Chondrocyte (in vitro differentiated cells): ENCODE measurements around the gene TMEM132D. TPM values are rescaled to one million over a fixed set of nuclear protein-coding genes. Genes with fewer than 3 reads are reported as not detected.

Experiments used
- DNase-seq: peaks from one replicate; pipeline ENCODE4 v3.0.0; 2021; ENCODE audit warnings: mixed read lengths, low spot score
- H3K27ac Mint-ChIP-seq: one replicate; pipeline ENCODE4 v1.8.0; 2021; ENCODE audit warnings: mild to moderate bottlenecking, moderate library complexity, mixed read lengths; ENCODE audit not compliant: unreplicated experiment
- H3K27me3 Mint-ChIP-seq: 2 replicates; pipeline ENCODE4 v1.8.0; 2021; ENCODE audit warnings: low read depth, mixed read lengths
- H3K36me3 Mint-ChIP-seq: 2 replicates; pipeline ENCODE4 v1.8.0; 2021; ENCODE audit warnings: low read depth, mixed read lengths
- H3K4me1 Mint-ChIP-seq: 2 replicates; pipeline ENCODE4 v1.8.0; 2021; ENCODE audit warnings: low read depth, mild to moderate bottlenecking, mixed read lengths
- H3K4me3 Mint-ChIP-seq: one replicate; pipeline ENCODE4 v1.8.0; 2021; ENCODE audit warnings: mild to moderate bottlenecking, moderate library complexity, mixed read lengths; ENCODE audit not compliant: unreplicated experiment
- H3K9me3 Mint-ChIP-seq: 2 replicates; pipeline ENCODE4 v1.8.0; 2021; ENCODE audit warnings: low read depth, mixed read lengths
- total RNA-seq: library from RNA; stranded (reverse); gene quantifications from 3 replicates; pipeline ENCODE4 v1.2.1, GENCODE V29; 2021
- TF ChIP-seq, protein P1 (sequence below): fragments of 200-600 bp; sonication (generic); IDR thresholded peaks from 2 replicates; pipeline ENCODE4 v1.5.0; 2021; ENCODE audit warnings: antibody characterized with exemption, mild to moderate bottlenecking, moderate library complexity

The TMEM132D gene
- total RNA-seq, 1 donor from 2014 or later, result 3.1 TPM

DNA sequence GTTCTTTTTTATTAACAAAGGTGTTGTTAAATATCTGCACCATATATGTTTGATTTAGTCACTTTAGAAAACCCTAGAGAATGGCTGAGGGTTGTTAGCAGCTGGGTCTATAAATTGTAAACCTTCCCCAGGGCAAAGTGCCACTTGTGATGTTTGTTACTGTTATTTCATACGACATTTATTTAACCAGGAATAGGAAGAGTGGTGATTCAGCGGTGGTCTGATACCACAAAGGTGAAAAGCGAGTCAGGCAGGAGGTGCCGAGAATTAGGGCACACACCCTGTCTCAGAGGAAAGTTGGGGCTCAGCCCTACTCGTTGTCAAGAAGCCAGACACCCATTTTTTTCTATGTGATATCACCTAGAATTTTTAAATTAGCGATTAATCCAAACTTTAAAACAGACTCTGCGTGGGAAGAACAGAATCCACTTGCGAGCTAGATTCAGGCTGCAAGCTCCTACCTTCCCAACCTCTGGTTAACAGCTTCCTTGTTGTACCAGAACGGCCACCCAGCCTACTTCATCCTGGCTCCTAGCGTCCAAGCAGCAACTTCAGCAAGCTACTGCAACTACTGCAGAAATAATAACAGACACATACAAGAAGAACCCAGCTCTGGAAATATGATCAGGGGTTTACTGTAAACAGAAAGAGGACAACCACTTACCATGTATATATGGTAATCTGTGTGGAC lies 126.7 kb downstream of the TMEM132D start:
- no peak overlapping the region for H3K27ac Mint-ChIP-seq
- no peak for DNase-seq

DNA sequence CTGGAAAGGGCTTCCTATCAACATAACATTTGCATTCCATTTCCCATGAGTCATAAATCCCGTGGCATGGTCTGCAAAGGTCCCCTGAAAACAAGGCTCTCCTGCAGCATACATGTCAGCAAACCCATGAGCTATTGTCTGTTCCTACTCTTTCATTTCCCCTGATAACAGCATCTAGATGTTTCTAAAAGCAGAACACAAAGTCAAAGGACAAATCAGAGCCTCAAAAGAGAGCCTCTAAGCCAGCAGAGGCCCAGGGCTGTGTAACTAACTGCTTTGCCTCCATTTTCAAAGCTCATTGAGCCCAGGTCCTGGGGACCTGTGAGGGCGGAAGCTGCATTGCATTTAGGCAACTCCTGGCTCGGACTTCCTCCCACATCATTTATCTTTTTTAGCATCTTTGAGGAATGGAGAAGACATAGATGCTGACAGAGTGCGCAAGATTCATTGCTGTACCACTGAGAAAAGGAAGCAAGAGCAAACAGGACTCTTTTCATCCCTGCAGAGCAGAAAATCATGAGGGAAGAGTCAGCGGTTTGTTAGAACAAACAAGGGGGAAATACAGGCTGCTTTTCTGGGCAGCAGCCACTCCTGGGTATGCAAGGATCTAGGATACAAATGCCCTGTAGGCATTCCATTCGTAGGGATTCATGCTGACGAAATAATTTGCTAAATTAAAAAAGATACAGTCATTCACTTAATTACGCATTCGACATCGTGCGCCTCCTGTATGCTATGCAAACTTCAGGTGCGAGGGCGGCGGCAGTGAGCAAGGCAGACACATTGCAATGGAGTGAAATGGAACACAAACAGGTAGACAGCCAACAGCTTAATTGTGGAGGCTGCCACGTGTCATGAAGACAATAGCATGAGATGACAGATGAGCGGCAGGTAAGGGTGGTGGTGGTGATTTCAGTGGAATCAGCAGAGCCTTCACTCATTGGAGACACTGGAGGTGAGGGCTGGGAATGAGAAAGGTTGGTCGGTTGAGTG lies 131.0 kb downstream of the TMEM132D start:
- H3K27me3 Mint-ChIP-seq, result no peaks in the 10 kb centered on the region
- DNase-seq, result no peak
- no peaks in the 10 kb centered on the region for H3K36me3 Mint-ChIP-seq
- peaks cover 9% of the 10 kb centered on the region for H3K9me3 Mint-ChIP-seq
- no peak overlapping the region for H3K4me3 Mint-ChIP-seq
- TF ChIP-seq, protein P1, sequence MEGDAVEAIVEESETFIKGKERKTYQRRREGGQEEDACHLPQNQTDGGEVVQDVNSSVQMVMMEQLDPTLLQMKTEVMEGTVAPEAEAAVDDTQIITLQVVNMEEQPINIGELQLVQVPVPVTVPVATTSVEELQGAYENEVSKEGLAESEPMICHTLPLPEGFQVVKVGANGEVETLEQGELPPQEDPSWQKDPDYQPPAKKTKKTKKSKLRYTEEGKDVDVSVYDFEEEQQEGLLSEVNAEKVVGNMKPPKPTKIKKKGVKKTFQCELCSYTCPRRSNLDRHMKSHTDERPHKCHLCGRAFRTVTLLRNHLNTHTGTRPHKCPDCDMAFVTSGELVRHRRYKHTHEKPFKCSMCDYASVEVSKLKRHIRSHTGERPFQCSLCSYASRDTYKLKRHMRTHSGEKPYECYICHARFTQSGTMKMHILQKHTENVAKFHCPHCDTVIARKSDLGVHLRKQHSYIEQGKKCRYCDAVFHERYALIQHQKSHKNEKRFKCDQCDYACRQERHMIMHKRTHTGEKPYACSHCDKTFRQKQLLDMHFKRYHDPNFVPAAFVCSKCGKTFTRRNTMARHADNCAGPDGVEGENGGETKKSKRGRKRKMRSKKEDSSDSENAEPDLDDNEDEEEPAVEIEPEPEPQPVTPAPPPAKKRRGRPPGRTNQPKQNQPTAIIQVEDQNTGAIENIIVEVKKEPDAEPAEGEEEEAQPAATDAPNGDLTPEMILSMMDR, result no peak
- H3K27ac Mint-ChIP-seq, result peak overlapping the region; percentile 79
- peaks cover 17% of the 10 kb centered on the region for H3K4me1 Mint-ChIP-seq

More for the DNA sequence above, 126.7 kb downstream of the TMEM132D start:
- TF ChIP-seq, protein P1, result no peak
- no peaks in the 10 kb centered on the region for H3K27me3 Mint-ChIP-seq
- no peaks in the 10 kb centered on the region for H3K36me3 Mint-ChIP-seq
- H3K4me1 Mint-ChIP-seq, result peaks cover 12% of the 10 kb centered on the region
- H3K9me3 Mint-ChIP-seq, result peaks cover 3% of the 10 kb centered on the region
- no peak overlapping the region for H3K4me3 Mint-ChIP-seq

DNA sequence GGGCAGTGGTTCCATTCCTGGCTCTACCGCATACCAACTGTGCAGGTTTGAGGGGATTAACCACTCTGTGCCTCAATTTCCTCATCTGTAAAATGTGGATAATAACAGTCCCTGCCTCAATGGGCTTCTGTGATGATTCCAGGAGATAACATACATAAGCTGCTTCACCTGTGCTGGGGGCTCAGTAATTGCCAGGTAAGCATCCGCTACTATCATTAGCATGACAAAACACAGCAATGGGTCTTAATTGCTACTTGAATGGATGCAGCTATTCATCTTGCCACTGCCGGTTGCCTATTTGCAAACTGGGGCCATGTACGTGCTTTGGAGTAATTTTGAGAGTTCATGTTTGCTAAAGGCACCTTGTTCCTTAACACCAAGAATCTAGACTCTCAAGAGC lies 132.6 kb downstream of the TMEM132D start:
- Mint-ChIP-seq H3K4me1 (peaks cover 17% of the 10 kb centered on the region), H3K4me3 (no peak overlapping the region), H3K36me3 (no peaks in the 10 kb centered on the region), H3K27me3 (no peaks in the 10 kb centered on the region), H3K9me3 (peaks cover 17% of the 10 kb centered on the region), H3K27ac (no peak overlapping the region)
- no peak for DNase-seq
- TF ChIP-seq, protein P1, result no peak

DNA sequence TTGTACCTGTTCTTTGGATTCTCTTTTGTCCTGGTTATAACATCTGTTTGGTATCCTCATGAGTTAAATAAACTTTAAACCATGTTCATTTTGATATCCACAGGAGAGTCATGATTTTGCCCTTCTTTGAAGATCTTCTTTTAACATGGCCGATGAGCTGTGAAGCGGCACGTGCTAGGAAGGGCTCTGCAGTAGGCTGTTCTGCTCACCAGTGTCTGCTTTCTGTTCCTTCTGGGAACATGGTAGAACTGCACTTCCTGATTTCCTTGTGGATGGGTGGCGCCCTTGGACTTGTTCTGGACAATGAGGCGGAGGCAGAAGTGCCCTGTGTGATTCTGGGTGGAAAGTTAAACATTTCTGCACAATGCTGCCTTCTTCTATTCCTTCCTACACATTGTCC lies 138.1 kb downstream of the TMEM132D start:
- DNase-seq, result no peak

DNA sequence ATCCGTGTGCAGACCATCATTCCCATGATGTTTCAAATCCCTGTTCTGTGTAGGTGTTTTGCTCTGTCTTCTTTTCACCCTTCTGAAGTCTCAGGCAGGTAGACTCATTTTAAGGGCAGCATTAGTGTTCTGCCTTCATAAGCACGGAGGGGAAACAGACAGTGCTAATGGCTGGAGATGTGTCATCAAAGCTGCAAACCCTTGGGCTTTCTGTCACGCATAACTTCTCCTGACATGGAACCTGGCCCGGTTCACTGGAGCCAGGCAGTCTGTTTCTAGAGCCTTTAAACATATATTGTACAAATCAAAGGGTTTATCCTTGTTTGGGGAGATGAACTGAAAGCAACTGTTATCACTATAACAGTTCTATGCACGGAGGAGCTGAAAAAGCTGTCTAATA lies 141.4 kb downstream of the TMEM132D start:
- TF ChIP-seq, protein P1, result no peak
- no peaks in the 10 kb centered on the region for H3K27me3 Mint-ChIP-seq
- no peak overlapping the region for H3K4me3 Mint-ChIP-seq
- H3K27ac Mint-ChIP-seq, result no peak overlapping the region
- H3K9me3 Mint-ChIP-seq, result peaks cover 16% of the 10 kb centered on the region
- no peak for DNase-seq
- H3K36me3 Mint-ChIP-seq, result peaks cover 2% of the 10 kb centered on the region
- H3K4me1 Mint-ChIP-seq, result peaks cover 2% of the 10 kb centered on the region

More for the DNA sequence above, 138.1 kb downstream of the TMEM132D start:
- Mint-ChIP-seq H3K4me3 (no peak overlapping the region), H3K27ac (no peak overlapping the region), H3K36me3 (peaks cover 2% of the 10 kb centered on the region), H3K4me1 (no peaks in the 10 kb centered on the region), H3K27me3 (no peaks in the 10 kb centered on the region), H3K9me3 (peaks cover 26% of the 10 kb centered on the region)
- TF ChIP-seq, protein P1, result no peak
